Gastroesophageal sphincter (tissue), 3 donors: Measurements from ENCODE around the gene CRPPA.

Experiments used
- CTCF ChIP-seq, 4 experiments: fragments of 200-600 bp in 2 of 4; fragments of 450-650 bp in 2 of 4; sonication (generic) in 1 of 4; IDR thresholded peaks; one replicate each; pipeline ENCODE4 v1.5.1; 2017 to 2019; ENCODE audit warnings: antibody characterized with exemption in 4 of 4, mild to moderate bottlenecking in 2 of 4, moderate library complexity in 2 of 4
- EP300 ChIP-seq: sonication (generic); formaldehyde crosslinking; IDR thresholded peaks from one replicate; pipeline ENCODE4 v1.6.1; 2017; ENCODE audit warnings: antibody characterized with exemption, mild to moderate bottlenecking
- POLR2A ChIP-seq, 2 donors: fragments of 450-650 bp; IDR thresholded peaks; one replicate each; pipeline ENCODE4 v1.6.1; 2017; ENCODE audit warnings: antibody characterized with exemption in 2 of 2, mild to moderate bottlenecking in 2 of 2, moderate library complexity in 1 of 2
- POLR2AphosphoS5 ChIP-seq: sonication (generic); formaldehyde crosslinking; IDR thresholded peaks from one replicate; pipeline ENCODE4 v1.6.1; 2017; ENCODE audit warnings: antibody characterized with exemption

- no peak for TF ChIP-seq CTCF (IDR thresholded peaks at IDR 0.05)
- TF ChIP-seq POLR2A (IDR thresholded peaks at IDR 0.05): no peak
- TF ChIP-seq EP300: no peak
- TF ChIP-seq POLR2AphosphoS5: no peak
These were observed 26.2 kb downstream of the CRPPA start for GRCh38 chr7:16395121-16395520.
